Stomach (tissue), 9 donors: ENCODE results near the gene PPP2R5C. TPM values are rescaled to one million over a fixed set of nuclear protein-coding genes. Genes with fewer than 3 reads are reported as not detected.

ENCODE experiments used
- DNase-seq, 2 donors: peaks; one replicate each; pipeline versions ENCODE4 v3.0.0 to v3.0.0-alpha.2; 2013 to 2019
- H3K27ac ChIP-seq, 5 donors: fragments of 200-600 bp in 4 of 5; sonication (generic) in 4 of 5; one replicate each; pipeline ENCODE4 v1.5.1; 2013 to 2019; ENCODE audit warnings: mild to moderate bottlenecking in 1 of 5, moderate library complexity in 1 of 5
- H3K27me3 ChIP-seq, 3 donors: fragments of 200-600 bp; sonication (generic); one replicate each; pipeline ENCODE4 v1.5.1; 2017 to 2019; ENCODE audit warnings: mixed run types in 1 of 3
- H3K36me3 ChIP-seq, 4 donors: fragments of 200-600 bp; sonication (generic); 1 replicate in 3 of 4; 2 replicates in 1 of 4; pipeline ENCODE4 v1.5.1; 2016 to 2019
- H3K4me1 ChIP-seq, 4 donors: fragments of 200-600 bp; sonication (generic); one replicate each; pipeline ENCODE4 v1.5.1; 2016 to 2019
- H3K4me3 ChIP-seq, 4 donors: fragments of 200-600 bp; sonication (generic) in 3 of 4; one replicate each; pipeline ENCODE4 v1.5.1; 2016 to 2019; ENCODE audit warnings: mild to moderate bottlenecking in 1 of 4
- H3K9me3 ChIP-seq, 4 donors: fragments of 200-600 bp; sonication (generic); one replicate each; pipeline ENCODE4 v1.5.1; 2016 to 2019
- CTCF ChIP-seq, 7 experiments: fragments of 450-650 bp in 4 of 7; fragments of 200-600 bp in 3 of 7; sonication (generic) in 3 of 7; IDR thresholded peaks; one replicate each; pipeline ENCODE4 v1.5.1; 2016 to 2019; ENCODE audit warnings: antibody characterized with exemption in 7 of 7, control low read depth in 2 of 7, mild to moderate bottlenecking in 1 of 7
- EP300 ChIP-seq: sonication (generic); formaldehyde crosslinking; IDR thresholded peaks from one replicate; pipeline ENCODE4 v1.6.1; 2017; ENCODE audit warnings: antibody characterized with exemption
- POLR2A ChIP-seq, 4 donors: fragments of 450-650 bp; IDR thresholded peaks; one replicate each; pipeline ENCODE4 v1.6.1; 2016; ENCODE audit warnings: antibody characterized with exemption in 4 of 4, control low read depth in 2 of 4, mild to moderate bottlenecking in 1 of 4, moderate library complexity in 1 of 4
- POLR2AphosphoS5 ChIP-seq, 3 donors: sonication (generic); formaldehyde crosslinking; IDR thresholded peaks; one replicate each; pipeline ENCODE4 v1.6.1; 2016; ENCODE audit warnings: antibody characterized with exemption in 3 of 3
- WGBS, 5 donors: extraction: QIAGEN DNeasy Blood & Tissue Kit in 3 of 5; methylation state at CpG; one replicate each; pipeline versions ENCODE4 v1.1.5 to v1.1.7; 2013 to 2018; 5-methylcytosine and 5-hydroxymethylcytosine counted together
- intact Hi-C: fragments of 100-400 bp; cut with DNase I; formaldehyde crosslinking; loops from one replicate; pipeline ENCODE4 v1.15.1; 2023; ENCODE audit warnings: low total_unique reads
- polyA plus RNA-seq, 3 donors: library from polyadenylated mRNA; stranded (reverse); fragments of 200-250 nt; gene quantifications; one replicate each; pipeline ENCODE4 v1.2.3, GENCODE V29; 2013
- total RNA-seq, 5 donors: library from RNA; depleted of rRNA; stranded (reverse); fragments of >200 nt; gene quantifications; one replicate each; pipeline versions ENCODE4 v1.1.0 to v1.2.3, GENCODE V29; 2014 to 2016
- donor health status: healthy with polysubstance abuse.
- donor health status: Bipolar disorder and iron deficiency.
- donor health status: healthy.

PPP2R5C gene
- total and polyA plus RNA-seq, 8 donors = 19.7 to 175 (median 89.6) TPM

GRCh38 chr14:101808020-101808641, 46.6 kb downstream of the PPP2R5C start:
- DNase-seq = peak in 1 of 2 donors; percentile 69
- WGBS, 5 donors = 27 to 48% (median 39%) methylated on average over 11 of the region's 11 CpGs
- H3K4me3 ChIP-seq = no peak overlapping the region
- H3K27ac ChIP-seq = peak overlapping the region; percentile 42 to 99 (median 97)
- H3K4me1 ChIP-seq = peaks cover 17 to 39% (median 30%) of the 10 kb centered on the region in 4 donors
- intact Hi-C loops = no loop called here
- no peaks in the 10 kb centered on the region for H3K36me3 ChIP-seq
- no peaks in the 10 kb centered on the region for H3K9me3 ChIP-seq
- no peak for TF ChIP-seq EP300
- TF ChIP-seq POLR2A (IDR thresholded peaks at IDR 0.05) = no peak
- no peak for TF ChIP-seq CTCF (IDR thresholded peaks at IDR 0.05)
- no peak for TF ChIP-seq POLR2AphosphoS5 (IDR thresholded peaks at IDR 0.05)
- no peaks in the 10 kb centered on the region for H3K27me3 ChIP-seq

- WGBS, 5 donors = 31 to 41% (median 37%) methylated on average over 6 of the region's 6 CpGs
Measured at GRCh38 chr14:101808894-101809670, 47.6 kb downstream of the PPP2R5C start.

GRCh38 chr14:101809671-101810514, 48.4 kb downstream of the PPP2R5C start:
- peaks cover 17 to 57% (median 44%) of the 10 kb centered on the region in 4 donors for H3K4me1 ChIP-seq

More at GRCh38 chr14:101808894-101809670, 47.6 kb downstream of the PPP2R5C start:
- TF ChIP-seq EP300 = no peak
- intact Hi-C loops = no loop called here
- no peaks in the 10 kb centered on the region for H3K27me3 ChIP-seq
- H3K4me3 ChIP-seq = peak overlapping the region; percentile 47 to 62 (median 56)
- DNase-seq = no peak
- H3K4me1 ChIP-seq = peaks cover 17 to 49% (median 39%) of the 10 kb centered on the region in 4 donors
- peak overlapping the region; percentile 94 to 99 (median 98) for H3K27ac ChIP-seq
- H3K36me3 ChIP-seq = no peaks in the 10 kb centered on the region
- H3K9me3 ChIP-seq = no peaks in the 10 kb centered on the region

More at GRCh38 chr14:101809671-101810514, 48.4 kb downstream of the PPP2R5C start:
- H3K36me3 ChIP-seq = peaks cover 0 to 3% (median 0%) of the 10 kb centered on the region in 4 donors
- no peaks in the 10 kb centered on the region for H3K9me3 ChIP-seq
- TF ChIP-seq CTCF (IDR thresholded peaks at IDR 0.05) (no peak), POLR2A (IDR thresholded peaks at IDR 0.05) (peak in 2 of 4 donors; percentile 44 to 66), POLR2AphosphoS5 (IDR thresholded peaks at IDR 0.05) (peak; percentile 91 to 97 (median 92))
- peak overlapping the region; percentile 94 to 99 (median 98) for H3K27ac ChIP-seq
- H3K27me3 ChIP-seq = no peaks in the 10 kb centered on the region
- peak; percentile 86 to 98 for DNase-seq
- H3K4me3 ChIP-seq = peak overlapping the region; percentile 47 to 62 (median 56)
- intact Hi-C loops = no loop called here
- 0 to 1% (median 0%) methylated on average over 23 of the region's 23 CpGs for whole genome bisulfite sequencing, 5 donors
